ENCODE results near the gene ZNF678.

- TF ChIP-seq, protein P1, sequence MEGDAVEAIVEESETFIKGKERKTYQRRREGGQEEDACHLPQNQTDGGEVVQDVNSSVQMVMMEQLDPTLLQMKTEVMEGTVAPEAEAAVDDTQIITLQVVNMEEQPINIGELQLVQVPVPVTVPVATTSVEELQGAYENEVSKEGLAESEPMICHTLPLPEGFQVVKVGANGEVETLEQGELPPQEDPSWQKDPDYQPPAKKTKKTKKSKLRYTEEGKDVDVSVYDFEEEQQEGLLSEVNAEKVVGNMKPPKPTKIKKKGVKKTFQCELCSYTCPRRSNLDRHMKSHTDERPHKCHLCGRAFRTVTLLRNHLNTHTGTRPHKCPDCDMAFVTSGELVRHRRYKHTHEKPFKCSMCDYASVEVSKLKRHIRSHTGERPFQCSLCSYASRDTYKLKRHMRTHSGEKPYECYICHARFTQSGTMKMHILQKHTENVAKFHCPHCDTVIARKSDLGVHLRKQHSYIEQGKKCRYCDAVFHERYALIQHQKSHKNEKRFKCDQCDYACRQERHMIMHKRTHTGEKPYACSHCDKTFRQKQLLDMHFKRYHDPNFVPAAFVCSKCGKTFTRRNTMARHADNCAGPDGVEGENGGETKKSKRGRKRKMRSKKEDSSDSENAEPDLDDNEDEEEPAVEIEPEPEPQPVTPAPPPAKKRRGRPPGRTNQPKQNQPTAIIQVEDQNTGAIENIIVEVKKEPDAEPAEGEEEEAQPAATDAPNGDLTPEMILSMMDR (conservative IDR thresholded peaks at IDR 0.05; ENCODE audit: low read length), result no peak
- no peak for TF ChIP-seq EZH2phosphoT487 (IDR thresholded peaks at IDR 0.05; ENCODE audit: borderline replicate concordance)
Measured at GRCh38 chr1:227561241-227561907, 2.0 kb upstream of the ZNF678 start.
